ENCODE results near the gene PRODH. TPM values are rescaled to one million over a fixed set of nuclear protein-coding genes. Genes with fewer than 3 reads are reported as not detected.
A peak's percentile ranks its signal among the peaks of the same experiment; 100 is the strongest.
"Not testable (repeated sequence)": the region's sequence is repeated elsewhere in the genome, so short reads cannot be mapped to it uniquely, and the experiment has no call there.

PRODH gene
- total RNA-seq, 6 experiments from 2014 or later: 0.86 to 31.0 (median 3.8) TPM

DNA sequence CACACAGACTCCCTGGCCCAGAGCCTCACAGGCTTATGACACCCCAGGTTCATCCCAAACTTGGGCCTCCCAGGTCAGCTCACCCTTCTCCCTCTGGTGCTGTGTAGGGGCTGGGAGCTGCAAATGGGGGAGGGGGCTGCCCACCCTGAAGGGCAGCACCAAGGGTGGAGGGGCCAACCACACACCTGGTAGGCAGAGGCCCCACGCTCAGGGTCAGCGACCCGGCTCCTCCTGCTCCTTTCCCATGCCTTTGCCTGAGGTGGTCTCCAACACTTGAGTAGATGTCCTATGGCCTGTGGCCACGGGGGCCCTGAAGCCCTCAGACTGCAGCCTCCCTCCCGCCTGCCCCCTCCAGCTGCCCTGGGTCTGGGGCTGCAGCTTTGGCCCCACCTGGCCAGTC lies 26.5 kb downstream of the PRODH start:
- intact Hi-C loops (cut with DNase I): no loop called here
- no peaks in the 10 kb centered on the region for H3K4me1 ChIP-seq
- TF ChIP-seq POLR2A (IDR thresholded peaks at IDR 0.05): no peak
- no peak for TF ChIP-seq CTCF (IDR thresholded peaks at IDR 0.05)
- no peak for ATAC-seq
- WGBS (ENCODE audit: insufficient coverage, low coverage, low lambda C conversion rate, missing lambda C conversion rate): no CpG with 5 or more reads among the region's 5 CpGs
- H3K36me3 ChIP-seq: no peaks in the 10 kb centered on the region
- no peaks in the 10 kb centered on the region for H3K27me3 ChIP-seq
- DNase-seq: no peak
- H3K27ac ChIP-seq: no peak overlapping the region
- H3K9me3 ChIP-seq: no peaks in the 10 kb centered on the region
- H3K4me3 ChIP-seq: no peak overlapping the region

- DNase-seq (no peak), ATAC-seq (no peak)
- Histone ChIP-seq H3K9me3 (no peaks in the 10 kb centered on the region), H3K36me3 (no peaks in the 10 kb centered on the region), H3K27me3 (no peaks in the 10 kb centered on the region), H3K27ac (no peak overlapping the region), H3K4me1 (no peaks in the 10 kb centered on the region), H3K4me3 (no peak overlapping the region)
- intact Hi-C loops (cut with DNase I): no loop called here
- TF ChIP-seq CTCF (IDR thresholded peaks at IDR 0.05): no peak
- no peak for TF ChIP-seq POLR2A (IDR thresholded peaks at IDR 0.05)
- no CpG with 5 or more reads among the region's 13 CpGs for WGBS (ENCODE audit: insufficient coverage, low coverage, low lambda C conversion rate, missing lambda C conversion rate)
Observed at GRCh38 chr22:18906896-18907295, 29.2 kb downstream of the PRODH start.

- no CpG with 5 or more reads among the region's 36 CpGs for WGBS (ENCODE audit: insufficient coverage, low coverage, low lambda C conversion rate, missing lambda C conversion rate)
- H3K36me3 ChIP-seq; intact Hi-C loops (cut with DNase I); H3K4me3 ChIP-seq; DNase-seq; H3K27ac ChIP-seq; H3K4me1 ChIP-seq; H3K9me3 ChIP-seq; H3K27me3 ChIP-seq: not testable (repeated sequence)
- ATAC-seq: peak; percentile 27 to 55 (median 50)
Observed at GRCh38 chr22:18906410-18906745, 29.7 kb downstream of the PRODH start.

DNA sequence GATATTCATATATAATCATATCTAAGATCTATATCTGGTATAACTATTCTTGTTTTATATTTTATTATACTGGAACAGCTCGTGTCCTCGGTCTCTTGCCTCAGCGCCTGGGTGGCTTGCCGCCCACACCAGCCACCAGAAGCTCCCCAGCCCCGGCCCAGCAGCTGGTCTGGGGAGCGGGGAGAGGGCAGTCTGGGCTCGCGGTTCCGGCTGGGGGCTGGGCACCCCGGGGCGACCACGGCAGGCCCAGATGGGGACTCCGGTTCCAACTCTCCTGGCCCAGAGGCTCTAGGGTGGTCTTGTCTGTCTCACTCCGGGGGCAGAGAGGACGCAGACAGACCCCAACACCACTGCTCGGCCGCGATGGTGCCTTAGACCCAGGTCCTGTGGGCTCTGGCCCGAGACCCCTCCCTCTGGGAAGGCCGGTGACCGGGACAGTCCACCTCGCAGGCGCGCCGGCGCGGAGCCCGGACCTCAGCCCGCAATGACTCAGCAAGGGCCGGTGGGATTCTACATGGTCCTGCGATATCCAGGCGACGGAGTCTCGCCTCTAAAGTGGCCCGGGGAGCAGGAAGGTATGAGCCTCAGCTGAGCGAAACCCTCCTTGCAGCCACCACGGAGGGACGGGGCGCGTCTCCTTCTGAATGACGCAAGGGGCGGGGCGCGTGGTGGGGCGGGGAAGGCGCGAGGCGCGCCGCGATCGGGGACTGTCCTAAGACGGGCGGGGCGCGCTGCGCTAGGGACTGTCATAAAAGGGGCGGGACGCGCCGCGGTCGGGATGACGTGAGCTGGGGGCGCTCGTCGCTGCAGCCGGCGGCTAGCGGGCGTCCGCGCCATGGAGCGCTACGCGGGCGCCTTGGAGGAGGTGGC lies 30.3 kb downstream of the PRODH start, which contains the start of gene DGCR6:
DGCR6 (plus strand) TSS at position 781 of the 870 bp plus-strand sequence; CDS start at position 836, 55 bp downstream.
- H3K36me3 ChIP-seq: no peaks in the 10 kb centered on the region
- H3K4me1 ChIP-seq: no peaks in the 10 kb centered on the region
- DNase-seq (no peak), ATAC-seq (peak; percentile 97 to 98 (median 98))
- no peaks in the 10 kb centered on the region for H3K9me3 ChIP-seq
- WGBS (ENCODE audit: insufficient coverage, low coverage, low lambda C conversion rate, missing lambda C conversion rate): no CpG with 5 or more reads among the region's 77 CpGs
- no peak within 1 kb of the TSS for H3K4me3 ChIP-seq
- H3K27me3 ChIP-seq: no peaks in the 10 kb centered on the region
- no peak within 1 kb of the TSS for H3K27ac ChIP-seq
- TF ChIP-seq CTCF (IDR thresholded peaks at IDR 0.05) (no peak), POLR2A (IDR thresholded peaks at IDR 0.05) (no peak)
- intact Hi-C loops (cut with DNase I): no loop called here

- ATAC-seq: not testable (repeated sequence)
- 89% methylated on average over 4 of the region's 7 CpGs for WGBS (ENCODE audit: insufficient coverage, low coverage, low lambda C conversion rate, missing lambda C conversion rate)
Observed at GRCh38 chr22:18896037-18896657, 39.9 kb downstream of the PRODH start.

GRCh38 chr22:18893775-18894174 lies 42.3 kb downstream of the PRODH start:
- H3K4me1 ChIP-seq; H3K4me3 ChIP-seq; H3K27me3 ChIP-seq; H3K27ac ChIP-seq; H3K9me3 ChIP-seq; DNase-seq; H3K36me3 ChIP-seq; ATAC-seq; intact Hi-C loops (cut with DNase I): not testable (repeated sequence)
- WGBS (ENCODE audit: insufficient coverage, low coverage, low lambda C conversion rate, missing lambda C conversion rate): no CpG with 5 or more reads among the region's 4 CpGs

More at GRCh38 chr22:18896037-18896657, 39.9 kb downstream of the PRODH start:
- H3K36me3 ChIP-seq; intact Hi-C loops (cut with DNase I); H3K27ac ChIP-seq; H3K27me3 ChIP-seq; H3K4me3 ChIP-seq; H3K4me1 ChIP-seq; H3K9me3 ChIP-seq; DNase-seq: not testable (repeated sequence)

GRCh38 chr22:18890510-18891192 lies 45.4 kb downstream of the PRODH start:
- H3K4me1 ChIP-seq; H3K36me3 ChIP-seq; H3K4me3 ChIP-seq; H3K27ac ChIP-seq; H3K9me3 ChIP-seq; DNase-seq; H3K27me3 ChIP-seq; intact Hi-C loops (cut with DNase I): not testable (repeated sequence)
- no CpG with 5 or more reads among the region's 5 CpGs for whole genome bisulfite sequencing (ENCODE audit: insufficient coverage, low coverage, low lambda C conversion rate, missing lambda C conversion rate)
- ATAC-seq: peak in 1 of 4 donors; percentile 50
